ENCODE results near the gene MBP.

DNA sequence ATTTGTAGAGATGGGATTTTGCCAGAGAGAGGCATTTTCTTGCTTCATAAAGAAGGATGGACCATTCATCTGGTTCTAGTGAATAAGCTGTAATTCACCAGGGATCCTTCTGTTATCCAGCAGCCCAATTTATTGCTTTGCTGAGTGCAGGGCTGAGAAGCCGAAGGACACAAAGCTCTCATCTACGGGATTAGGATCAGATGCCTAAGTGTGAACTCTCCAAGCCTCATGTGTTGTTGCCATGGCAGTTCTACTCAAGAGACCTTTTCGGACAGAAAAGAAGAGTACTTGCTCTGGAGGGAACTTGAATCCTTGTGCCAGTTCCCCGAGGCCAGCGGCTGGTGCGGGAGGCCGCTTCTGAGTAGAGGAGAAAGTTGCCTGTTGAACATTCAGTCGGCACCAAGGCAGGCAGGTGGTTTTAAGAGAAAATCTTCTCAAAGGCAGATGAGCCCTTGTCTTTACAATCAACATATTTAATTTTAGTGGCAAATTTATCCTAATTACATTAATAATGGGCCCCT lies 38.4 kb upstream of the MBP start:
- TF ChIP-seq, protein P1, sequence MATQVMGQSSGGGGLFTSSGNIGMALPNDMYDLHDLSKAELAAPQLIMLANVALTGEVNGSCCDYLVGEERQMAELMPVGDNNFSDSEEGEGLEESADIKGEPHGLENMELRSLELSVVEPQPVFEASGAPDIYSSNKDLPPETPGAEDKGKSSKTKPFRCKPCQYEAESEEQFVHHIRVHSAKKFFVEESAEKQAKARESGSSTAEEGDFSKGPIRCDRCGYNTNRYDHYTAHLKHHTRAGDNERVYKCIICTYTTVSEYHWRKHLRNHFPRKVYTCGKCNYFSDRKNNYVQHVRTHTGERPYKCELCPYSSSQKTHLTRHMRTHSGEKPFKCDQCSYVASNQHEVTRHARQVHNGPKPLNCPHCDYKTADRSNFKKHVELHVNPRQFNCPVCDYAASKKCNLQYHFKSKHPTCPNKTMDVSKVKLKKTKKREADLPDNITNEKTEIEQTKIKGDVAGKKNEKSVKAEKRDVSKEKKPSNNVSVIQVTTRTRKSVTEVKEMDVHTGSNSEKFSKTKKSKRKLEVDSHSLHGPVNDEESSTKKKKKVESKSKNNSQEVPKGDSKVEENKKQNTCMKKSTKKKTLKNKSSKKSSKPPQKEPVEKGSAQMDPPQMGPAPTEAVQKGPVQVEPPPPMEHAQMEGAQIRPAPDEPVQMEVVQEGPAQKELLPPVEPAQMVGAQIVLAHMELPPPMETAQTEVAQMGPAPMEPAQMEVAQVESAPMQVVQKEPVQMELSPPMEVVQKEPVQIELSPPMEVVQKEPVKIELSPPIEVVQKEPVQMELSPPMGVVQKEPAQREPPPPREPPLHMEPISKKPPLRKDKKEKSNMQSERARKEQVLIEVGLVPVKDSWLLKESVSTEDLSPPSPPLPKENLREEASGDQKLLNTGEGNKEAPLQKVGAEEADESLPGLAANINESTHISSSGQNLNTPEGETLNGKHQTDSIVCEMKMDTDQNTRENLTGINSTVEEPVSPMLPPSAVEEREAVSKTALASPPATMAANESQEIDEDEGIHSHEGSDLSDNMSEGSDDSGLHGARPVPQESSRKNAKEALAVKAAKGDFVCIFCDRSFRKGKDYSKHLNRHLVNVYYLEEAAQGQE (IDR thresholded peaks at IDR 0.05; ENCODE audit: insufficient read depth in 1 of 2, low read depth in 2 of 2, low read length in 1 of 2) = no peak
- no peak for TF ChIP-seq CTCF (IDR thresholded peaks at IDR 0.05)
- TF ChIP-seq POLR2AphosphoS5 (IDR thresholded peaks at IDR 0.05; ENCODE audit: low read depth, low read length) = no peak
- TF ChIP-seq TCF7L2 (IDR thresholded peaks at IDR 0.05; ENCODE audit: low read depth, low read length) = no peak
